Endothelial cell of umbilical vein (primary cell): ENCODE data around the gene ZDHHC9.

Experiments used
- EZH2 ChIP-seq: IDR thresholded peaks from 2 replicates; pipeline ENCODE4 v1.6.1; 2012; ENCODE audit warnings: borderline replicate concordance, low read depth, mild to moderate bottlenecking, moderate library complexity, low read length, inconsistent platforms; ENCODE audit not compliant: severe bottlenecking
- GATA2 ChIP-seq: IDR thresholded peaks from 2 replicates; pipeline ENCODE4 v1.7.0; 2011; ENCODE audit warnings: low read depth, mild to moderate bottlenecking, moderate library complexity, mixed read lengths, low read length; ENCODE audit not compliant: insufficient read length, insufficient read depth
- MYC ChIP-seq: IDR thresholded peaks from one replicate; pipeline ENCODE4 v1.6.1; 2011; ENCODE audit warnings: mild to moderate bottlenecking, low read depth, low read length
- POLR2A ChIP-seq: IDR thresholded peaks from 2 replicates; pipeline ENCODE4 v1.6.1; 2012; ENCODE audit warnings: low read depth, mild to moderate bottlenecking, control low read depth, low read length
- POLR2AphosphoS5 ChIP-seq: IDR thresholded peaks from 2 replicates; pipeline ENCODE4 v1.6.1; 2012; ENCODE audit warnings: low read depth, mild to moderate bottlenecking, control low read depth, low read length, moderate library complexity; ENCODE audit not compliant: insufficient read depth
- TF ChIP-seq, protein P1 (sequence below), 2 donors: IDR thresholded peaks; 1 replicate in 1 of 2; 2 replicates in 1 of 2; pipeline ENCODE4 v1.5.1; 2011; ENCODE audit warnings: low read length in 2 of 2, mild to moderate bottlenecking in 2 of 2, moderate library complexity in 2 of 2, control low read depth in 1 of 2, inconsistent platforms in 1 of 2, low read depth in 1 of 2; ENCODE audit not compliant: insufficient read depth in 1 of 2; ENCODE audit errors: extremely low read depth in 1 of 2

DNA sequence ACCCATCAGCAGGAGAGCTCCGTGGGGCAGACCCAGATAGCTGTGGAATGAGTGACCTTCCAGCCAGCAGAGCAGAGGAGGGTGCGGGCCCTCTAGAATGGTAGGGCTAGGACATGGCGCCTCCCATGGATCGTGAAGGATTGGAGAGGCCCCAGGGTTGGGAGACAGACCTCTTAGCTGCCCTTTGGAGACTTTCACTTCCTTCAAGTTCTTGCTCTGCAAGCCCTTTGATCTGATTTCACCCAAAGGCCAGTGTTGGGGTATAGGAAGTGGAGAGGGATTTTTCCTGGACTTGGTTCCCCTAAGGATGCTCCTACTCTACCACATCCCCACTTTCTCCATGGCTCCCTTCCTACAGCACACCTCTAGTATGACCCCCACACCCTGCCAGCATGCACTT is 61.0 kb downstream of the ZDHHC9 start:
- TF ChIP-seq, protein P1, sequence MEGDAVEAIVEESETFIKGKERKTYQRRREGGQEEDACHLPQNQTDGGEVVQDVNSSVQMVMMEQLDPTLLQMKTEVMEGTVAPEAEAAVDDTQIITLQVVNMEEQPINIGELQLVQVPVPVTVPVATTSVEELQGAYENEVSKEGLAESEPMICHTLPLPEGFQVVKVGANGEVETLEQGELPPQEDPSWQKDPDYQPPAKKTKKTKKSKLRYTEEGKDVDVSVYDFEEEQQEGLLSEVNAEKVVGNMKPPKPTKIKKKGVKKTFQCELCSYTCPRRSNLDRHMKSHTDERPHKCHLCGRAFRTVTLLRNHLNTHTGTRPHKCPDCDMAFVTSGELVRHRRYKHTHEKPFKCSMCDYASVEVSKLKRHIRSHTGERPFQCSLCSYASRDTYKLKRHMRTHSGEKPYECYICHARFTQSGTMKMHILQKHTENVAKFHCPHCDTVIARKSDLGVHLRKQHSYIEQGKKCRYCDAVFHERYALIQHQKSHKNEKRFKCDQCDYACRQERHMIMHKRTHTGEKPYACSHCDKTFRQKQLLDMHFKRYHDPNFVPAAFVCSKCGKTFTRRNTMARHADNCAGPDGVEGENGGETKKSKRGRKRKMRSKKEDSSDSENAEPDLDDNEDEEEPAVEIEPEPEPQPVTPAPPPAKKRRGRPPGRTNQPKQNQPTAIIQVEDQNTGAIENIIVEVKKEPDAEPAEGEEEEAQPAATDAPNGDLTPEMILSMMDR (IDR thresholded peaks at IDR 0.05; ENCODE audit: extremely low read depth in 1 of 2, insufficient read depth in 1 of 2, low read depth in 1 of 2, low read length in 2 of 2) = no peak
- TF ChIP-seq EZH2 (no peak), POLR2A (no peak), MYC (no peak), POLR2AphosphoS5 (no peak), GATA2 (no peak)
